IPS-20b (cell line): ENCODE results near the gene OR11A1.
"Not testable (repeated sequence)": the region's sequence is repeated elsewhere in the genome, so short reads cannot be mapped to it uniquely, and the experiment has no call there.

Source experiments
- H3K27ac ChIP-seq: one replicate; pipeline ENCODE4 v1.5.1; 2013; ENCODE audit warnings: low read length
- H3K27me3 ChIP-seq: 2 replicates; pipeline ENCODE4 v1.6.1; 2013; ENCODE audit warnings: mild to moderate bottlenecking, low read length, inconsistent platforms; ENCODE audit not compliant: insufficient read depth
- H3K36me3 ChIP-seq: 2 replicates; pipeline ENCODE4 v1.6.1; 2013; ENCODE audit warnings: low read depth, mild to moderate bottlenecking, inconsistent platforms, low read length, moderate library complexity; ENCODE audit not compliant: insufficient read depth
- H3K4me1 ChIP-seq: 2 replicates; pipeline ENCODE4 v1.6.1; 2013; ENCODE audit warnings: mild to moderate bottlenecking, control low read depth, inconsistent platforms, low read length, moderate library complexity; ENCODE audit not compliant: insufficient read depth
- H3K4me3 ChIP-seq: 2 replicates; pipeline ENCODE4 v1.5.1; 2013; ENCODE audit warnings: mild to moderate bottlenecking, low read length, inconsistent platforms
- H3K9ac ChIP-seq: 2 replicates; pipeline ENCODE4 v1.6.1; 2013; ENCODE audit warnings: low read depth, mild to moderate bottlenecking, inconsistent platforms, low read length, moderate library complexity
- H3K9me3 ChIP-seq: 2 replicates; pipeline ENCODE4 v1.6.1; 2013; ENCODE audit warnings: mild to moderate bottlenecking, low read depth, low read length, inconsistent platforms; ENCODE audit not compliant: insufficient read depth

Gene OR11A1

GRCh38 chr6:29478740-29479139 is 21.9 kb upstream of the OR11A1 start:
- no peak overlapping the region for H3K4me3 ChIP-seq
- H3K27ac ChIP-seq: no peak overlapping the region
- no peaks in the 10 kb centered on the region for H3K4me1 ChIP-seq
- H3K9me3 ChIP-seq: no peaks in the 10 kb centered on the region
- no peaks in the 10 kb centered on the region for H3K27me3 ChIP-seq
- no peak overlapping the region for H3K9ac ChIP-seq
- no peaks in the 10 kb centered on the region for H3K36me3 ChIP-seq

GRCh38 chr6:29477923-29478450 is 21.1 kb upstream of the OR11A1 start:
- Histone ChIP-seq H3K9me3 (no peaks in the 10 kb centered on the region), H3K9ac (no peak overlapping the region), H3K27me3 (no peaks in the 10 kb centered on the region), H3K4me3 (no peak overlapping the region), H3K36me3 (no peaks in the 10 kb centered on the region), H3K4me1 (no peaks in the 10 kb centered on the region), H3K27ac (no peak overlapping the region)

GRCh38 chr6:29474996-29475395 is 18.1 kb upstream of the OR11A1 start:
- Histone ChIP-seq H3K9ac (no peak overlapping the region), H3K4me1 (no peaks in the 10 kb centered on the region), H3K9me3 (no peaks in the 10 kb centered on the region), H3K27me3 (no peaks in the 10 kb centered on the region), H3K4me3 (no peak overlapping the region), H3K36me3 (no peaks in the 10 kb centered on the region), H3K27ac (no peak overlapping the region)

- H3K9ac ChIP-seq: no peak overlapping the region
- H3K27ac ChIP-seq: no peak overlapping the region
- H3K27me3 ChIP-seq: no peaks in the 10 kb centered on the region
- H3K36me3 ChIP-seq: no peaks in the 10 kb centered on the region
- no peak overlapping the region for H3K4me3 ChIP-seq
- H3K9me3 ChIP-seq: no peaks in the 10 kb centered on the region
- no peaks in the 10 kb centered on the region for H3K4me1 ChIP-seq
Observed at GRCh38 chr6:29466241-29466640, 9.4 kb upstream of the OR11A1 start.

- Histone ChIP-seq H3K4me3 (no peak overlapping the region), H3K27ac (no peak overlapping the region), H3K9ac (no peak overlapping the region), H3K9me3 (no peaks in the 10 kb centered on the region), H3K4me1 (no peaks in the 10 kb centered on the region), H3K27me3 (no peaks in the 10 kb centered on the region), H3K36me3 (no peaks in the 10 kb centered on the region)
Observed at GRCh38 chr6:29465801-29466200, 8.9 kb upstream of the OR11A1 start.

GRCh38 chr6:29465279-29465678 is 8.4 kb upstream of the OR11A1 start:
- no peaks in the 10 kb centered on the region for H3K27me3 ChIP-seq

GRCh38 chr6:29462022-29462421 is 5.2 kb upstream of the OR11A1 start:
- H3K9ac ChIP-seq: no peak overlapping the region
- H3K27me3 ChIP-seq: no peaks in the 10 kb centered on the region
- no peak overlapping the region for H3K4me3 ChIP-seq
- no peak overlapping the region for H3K27ac ChIP-seq
- H3K9me3 ChIP-seq: no peaks in the 10 kb centered on the region
- H3K4me1 ChIP-seq: no peaks in the 10 kb centered on the region
- no peaks in the 10 kb centered on the region for H3K36me3 ChIP-seq

More at GRCh38 chr6:29465279-29465678, 8.4 kb upstream of the OR11A1 start:
- Histone ChIP-seq H3K9ac (no peak overlapping the region), H3K36me3 (no peaks in the 10 kb centered on the region), H3K9me3 (no peaks in the 10 kb centered on the region), H3K27ac (no peak overlapping the region), H3K4me1 (no peaks in the 10 kb centered on the region), H3K4me3 (no peak overlapping the region)

GRCh38 chr6:29461021-29461814 is 4.3 kb upstream of the OR11A1 start:
- Histone ChIP-seq H3K27me3 (no peaks in the 10 kb centered on the region), H3K36me3 (no peaks in the 10 kb centered on the region), H3K4me3 (no peak overlapping the region), H3K27ac (no peak overlapping the region), H3K4me1 (no peaks in the 10 kb centered on the region), H3K9me3 (no peaks in the 10 kb centered on the region), H3K9ac (no peak overlapping the region)

GRCh38 chr6:29451471-29452193 is 5.2 kb downstream of the OR11A1 start:
- Histone ChIP-seq H3K4me1 (peaks cover 5% of the 10 kb centered on the region; the same call in 1 of the 2 replicates), H3K4me3 (no peak overlapping the region), H3K9ac (no peak overlapping the region), H3K36me3 (no peaks in the 10 kb centered on the region), H3K27me3 (no peaks in the 10 kb centered on the region), H3K9me3 (no peaks in the 10 kb centered on the region; the same call in 1 of the 2 replicates), H3K27ac (no peak overlapping the region)

GRCh38 chr6:29447670-29448069 is 9.2 kb downstream of the OR11A1 start:
- peaks cover 5% of the 10 kb centered on the region; the same call in 1 of the 2 replicates for H3K4me1 ChIP-seq
- H3K27ac ChIP-seq: no peak overlapping the region
- H3K9me3 ChIP-seq: no peaks in the 10 kb centered on the region; the same call in 1 of the 2 replicates
- H3K27me3 ChIP-seq: no peaks in the 10 kb centered on the region
- no peaks in the 10 kb centered on the region for H3K36me3 ChIP-seq
- H3K4me3 ChIP-seq: no peak overlapping the region
- H3K9ac ChIP-seq: no peak overlapping the region

GRCh38 chr6:29444031-29444430 is 12.8 kb downstream of the OR11A1 start:
- not testable (repeated sequence) for H3K27me3 ChIP-seq, H3K4me1 ChIP-seq, H3K4me3 ChIP-seq, H3K36me3 ChIP-seq, H3K27ac ChIP-seq, H3K9me3 ChIP-seq, H3K9ac ChIP-seq

GRCh38 chr6:29442719-29443118 is 14.2 kb downstream of the OR11A1 start:
- Histone ChIP-seq H3K9ac (no peak overlapping the region), H3K4me3 (no peak overlapping the region), H3K4me1 (peaks cover 5% of the 10 kb centered on the region; the same call in 1 of the 2 replicates), H3K9me3 (no peaks in the 10 kb centered on the region), H3K27ac (no peak overlapping the region), H3K36me3 (no peaks in the 10 kb centered on the region), H3K27me3 (no peaks in the 10 kb centered on the region)
